ENCODE measurements around the gene RNF111. TPM values are rescaled to one million over a fixed set of nuclear protein-coding genes. Genes with fewer than 3 reads are reported as not detected.
"Not testable (repeated sequence)": the region's sequence is repeated elsewhere in the genome, so short reads cannot be mapped to it uniquely, and the experiment has no call there.

RNF111 gene
- total RNA-seq, 1 experiment from 2014 or later, result 61.0 TPM

DNA sequence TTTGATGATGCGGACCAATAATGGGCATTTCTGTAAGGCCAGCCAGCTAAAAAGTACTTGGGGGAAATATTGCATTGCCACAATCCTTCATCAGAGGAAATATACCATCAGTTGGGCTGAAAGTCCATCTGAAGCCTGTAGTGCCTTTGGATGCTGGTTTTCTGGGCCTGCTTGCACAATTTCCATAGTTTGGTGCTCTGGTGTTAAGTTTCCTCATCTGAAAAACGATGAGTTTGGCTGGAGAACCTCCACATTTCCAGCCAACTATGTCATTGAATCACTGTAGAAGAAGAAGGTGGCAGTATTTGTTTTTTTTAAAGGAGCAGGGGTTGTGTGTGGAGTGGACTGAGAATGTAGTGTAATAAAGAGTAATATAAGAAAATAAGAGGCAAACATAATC lies 127.6 kb downstream of the RNF111 start:
- no peaks in the 10 kb centered on the region for H4K20me1 ChIP-seq (ENCODE audit: insufficient read depth, low read depth, low read length)
- H2AFZ ChIP-seq (ENCODE audit: low read length), result no peak overlapping the region
- H3K4me1 ChIP-seq (ENCODE audit: low read length), result peaks cover 11% of the 10 kb centered on the region
- peaks cover 30% of the 10 kb centered on the region for H3K79me2 ChIP-seq (ENCODE audit: low read length)
- H3K27ac ChIP-seq (ENCODE audit: low read length), result no peak overlapping the region
- no peak overlapping the region for H3K4me2 ChIP-seq (ENCODE audit: low read depth, low read length, poor library complexity, severe bottlenecking)
- DNase-seq, result no peak
- H3K9me2 ChIP-seq (replicated peaks; ENCODE audit: insufficient read depth, low read length), result no peaks in the 10 kb centered on the region
- H3K36me3 ChIP-seq (ENCODE audit: insufficient read depth, low read length), result peaks cover 70% of the 10 kb centered on the region
- no peak overlapping the region for H3K9ac ChIP-seq (ENCODE audit: low read length)
- H3K4me3 ChIP-seq (ENCODE audit: low read length), result no peak overlapping the region
- H3K27me3 ChIP-seq (ENCODE audit: low read length), result no peaks in the 10 kb centered on the region
- no peaks in the 10 kb centered on the region for H3K9me3 ChIP-seq (ENCODE audit: low read length)

GRCh38 chr15:59116141-59116540 lies 128.7 kb downstream of the RNF111 start:
- Histone ChIP-seq H3K9me2 (replicated peaks; ENCODE audit: insufficient read depth, low read length) (no peaks in the 10 kb centered on the region), H3K4me2 (ENCODE audit: low read depth, low read length, poor library complexity, severe bottlenecking) (no peak overlapping the region), H2AFZ (ENCODE audit: low read length) (no peak overlapping the region), H4K20me1 (ENCODE audit: insufficient read depth, low read depth, low read length) (no peaks in the 10 kb centered on the region), H3K4me3 (ENCODE audit: low read length) (no peak overlapping the region), H3K79me2 (ENCODE audit: low read length) (peaks cover 28% of the 10 kb centered on the region), H3K27me3 (ENCODE audit: low read length) (no peaks in the 10 kb centered on the region), H3K9ac (ENCODE audit: low read length) (no peak overlapping the region), H3K9me3 (ENCODE audit: low read length) (no peaks in the 10 kb centered on the region), H3K27ac (ENCODE audit: low read length) (no peak overlapping the region), H3K4me1 (ENCODE audit: low read length) (peaks cover 11% of the 10 kb centered on the region), H3K36me3 (ENCODE audit: insufficient read depth, low read length) (peaks cover 75% of the 10 kb centered on the region)
- no peak for DNase-seq

- peaks cover 78% of the 10 kb centered on the region for H3K36me3 ChIP-seq (ENCODE audit: insufficient read depth, low read length)
- no peak overlapping the region for H3K4me2 ChIP-seq (ENCODE audit: low read depth, low read length, poor library complexity, severe bottlenecking)
- H3K27ac ChIP-seq (ENCODE audit: low read length), result no peak overlapping the region
- H3K4me3 ChIP-seq (ENCODE audit: low read length), result no peak overlapping the region
- no peaks in the 10 kb centered on the region for H4K20me1 ChIP-seq (ENCODE audit: insufficient read depth, low read depth, low read length)
- H3K9me3 ChIP-seq (ENCODE audit: low read length), result no peaks in the 10 kb centered on the region
- H3K27me3 ChIP-seq (ENCODE audit: low read length), result no peaks in the 10 kb centered on the region
- no peak overlapping the region for H3K9ac ChIP-seq (ENCODE audit: low read length)
- H3K9me2 ChIP-seq (replicated peaks; ENCODE audit: insufficient read depth, low read length), result no peaks in the 10 kb centered on the region
- no peak for DNase-seq
- H3K79me2 ChIP-seq (ENCODE audit: low read length), result peaks cover 29% of the 10 kb centered on the region
- peaks cover 11% of the 10 kb centered on the region for H3K4me1 ChIP-seq (ENCODE audit: low read length)
- H2AFZ ChIP-seq (ENCODE audit: low read length), result no peak overlapping the region
Observed at GRCh38 chr15:59116771-59117170, 129.3 kb downstream of the RNF111 start.

DNA sequence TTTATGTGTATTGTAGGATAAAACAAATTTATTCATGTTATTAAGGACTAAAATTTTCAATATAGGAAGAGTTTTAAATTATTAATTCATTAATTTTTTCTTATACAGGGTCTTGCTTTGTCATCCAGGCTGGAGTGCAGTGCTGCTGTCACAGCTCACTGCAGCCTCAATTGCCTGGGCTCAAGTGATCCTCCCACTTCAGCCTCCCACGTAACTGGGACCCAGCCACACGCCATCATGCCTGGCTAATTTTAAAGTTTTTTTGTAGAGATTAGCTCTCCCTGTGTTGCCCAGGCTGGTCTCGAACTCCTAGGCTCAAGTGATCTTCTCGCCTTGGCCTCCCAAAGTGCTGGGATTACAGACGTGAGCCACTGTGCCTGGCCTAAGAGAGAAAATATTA lies 132.2 kb downstream of the RNF111 start:
- Histone ChIP-seq H3K4me3 (ENCODE audit: low read length) (no peak overlapping the region), H4K20me1 (ENCODE audit: insufficient read depth, low read depth, low read length) (no peaks in the 10 kb centered on the region), H3K9me2 (replicated peaks; ENCODE audit: insufficient read depth, low read length) (no peaks in the 10 kb centered on the region), H3K27ac (ENCODE audit: low read length) (no peak overlapping the region), H2AFZ (ENCODE audit: low read length) (no peak overlapping the region), H3K4me2 (ENCODE audit: low read depth, low read length, poor library complexity, severe bottlenecking) (no peak overlapping the region), H3K4me1 (ENCODE audit: low read length) (peaks cover 11% of the 10 kb centered on the region), H3K9me3 (ENCODE audit: low read length) (no peaks in the 10 kb centered on the region), H3K36me3 (ENCODE audit: insufficient read depth, low read length) (peaks cover 86% of the 10 kb centered on the region), H3K27me3 (ENCODE audit: low read length) (no peaks in the 10 kb centered on the region), H3K9ac (ENCODE audit: low read length) (no peak overlapping the region), H3K79me2 (ENCODE audit: low read length) (peaks cover 36% of the 10 kb centered on the region)
- no peak for DNase-seq

DNA sequence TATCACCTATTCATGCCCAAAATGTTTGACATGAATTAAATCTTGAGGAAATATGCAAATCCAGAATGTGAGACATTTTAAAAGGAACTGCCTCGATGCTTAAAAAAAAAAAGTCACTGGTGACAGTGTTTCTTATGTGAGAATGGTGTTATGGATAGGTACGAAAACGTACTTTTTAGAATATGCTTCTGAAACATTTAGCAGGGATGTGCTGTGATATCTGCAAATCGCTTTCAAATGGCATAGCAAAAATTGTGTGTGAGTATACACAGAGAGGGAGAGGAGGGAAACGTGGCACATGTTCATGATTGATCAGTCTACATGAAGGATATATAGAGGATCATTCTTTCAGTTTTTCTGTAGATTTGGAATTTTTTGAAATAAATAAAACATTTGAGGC lies 133.5 kb downstream of the RNF111 start:
- no peaks in the 10 kb centered on the region for H3K27me3 ChIP-seq (ENCODE audit: low read length)
- H3K36me3 ChIP-seq (ENCODE audit: insufficient read depth, low read length), result peaks cover 84% of the 10 kb centered on the region

GRCh38 chr15:59124261-59124660 lies 136.8 kb downstream of the RNF111 start:
- no peaks in the 10 kb centered on the region for H4K20me1 ChIP-seq (ENCODE audit: insufficient read depth, low read depth, low read length)
- H3K4me3 ChIP-seq (ENCODE audit: low read length), result no peak overlapping the region
- DNase-seq, result no peak
- H3K4me1 ChIP-seq (ENCODE audit: low read length), result peaks cover 4% of the 10 kb centered on the region
- H3K9me3 ChIP-seq (ENCODE audit: low read length), result no peaks in the 10 kb centered on the region
- no peak overlapping the region for H2AFZ ChIP-seq (ENCODE audit: low read length)
- H3K27ac ChIP-seq (ENCODE audit: low read length), result no peak overlapping the region
- H3K27me3 ChIP-seq (ENCODE audit: low read length), result no peaks in the 10 kb centered on the region
- H3K4me2 ChIP-seq (ENCODE audit: low read depth, low read length, poor library complexity, severe bottlenecking), result no peak overlapping the region
- peaks cover 71% of the 10 kb centered on the region for H3K79me2 ChIP-seq (ENCODE audit: low read length)
- H3K9ac ChIP-seq (ENCODE audit: low read length), result no peak overlapping the region
- H3K9me2 ChIP-seq (replicated peaks; ENCODE audit: insufficient read depth, low read length), result no peaks in the 10 kb centered on the region
- peaks cover 62% of the 10 kb centered on the region for H3K36me3 ChIP-seq (ENCODE audit: insufficient read depth, low read length)

More for the DNA sequence above, 133.5 kb downstream of the RNF111 start:
- peaks cover 11% of the 10 kb centered on the region for H3K4me1 ChIP-seq (ENCODE audit: low read length)
- H3K4me3 ChIP-seq (ENCODE audit: low read length), result no peak overlapping the region
- H4K20me1 ChIP-seq (ENCODE audit: insufficient read depth, low read depth, low read length), result no peaks in the 10 kb centered on the region
- peaks cover 48% of the 10 kb centered on the region for H3K79me2 ChIP-seq (ENCODE audit: low read length)
- H3K9me2 ChIP-seq (replicated peaks; ENCODE audit: insufficient read depth, low read length), result no peaks in the 10 kb centered on the region
- no peak overlapping the region for H2AFZ ChIP-seq (ENCODE audit: low read length)
- H3K27ac ChIP-seq (ENCODE audit: low read length), result no peak overlapping the region
- no peak for DNase-seq
- H3K9me3 ChIP-seq (ENCODE audit: low read length), result no peaks in the 10 kb centered on the region
- no peak overlapping the region for H3K4me2 ChIP-seq (ENCODE audit: low read depth, low read length, poor library complexity, severe bottlenecking)
- no peak overlapping the region for H3K9ac ChIP-seq (ENCODE audit: low read length)

GRCh38 chr15:59125683-59126082 lies 138.2 kb downstream of the RNF111 start:
- peaks cover 74% of the 10 kb centered on the region for H3K79me2 ChIP-seq (ENCODE audit: low read length)
- peaks cover 59% of the 10 kb centered on the region for H3K36me3 ChIP-seq (ENCODE audit: insufficient read depth, low read length)
- not testable (repeated sequence) for H3K4me3 ChIP-seq (ENCODE audit: low read length); H4K20me1 ChIP-seq (ENCODE audit: insufficient read depth, low read depth, low read length); H3K4me2 ChIP-seq (ENCODE audit: low read depth, low read length, poor library complexity, severe bottlenecking); H3K9me2 ChIP-seq (replicated peaks; ENCODE audit: insufficient read depth, low read length); H3K9me3 ChIP-seq (ENCODE audit: low read length); H3K27ac ChIP-seq (ENCODE audit: low read length); H3K4me1 ChIP-seq (ENCODE audit: low read length); H3K27me3 ChIP-seq (ENCODE audit: low read length); H3K9ac ChIP-seq (ENCODE audit: low read length); H2AFZ ChIP-seq (ENCODE audit: low read length); DNase-seq

- H3K27ac ChIP-seq (ENCODE audit: low read length); H3K9me2 ChIP-seq (replicated peaks; ENCODE audit: insufficient read depth, low read length); H3K4me2 ChIP-seq (ENCODE audit: low read depth, low read length, poor library complexity, severe bottlenecking); H2AFZ ChIP-seq (ENCODE audit: low read length); DNase-seq; H3K9ac ChIP-seq (ENCODE audit: low read length); H3K4me1 ChIP-seq (ENCODE audit: low read length); H4K20me1 ChIP-seq (ENCODE audit: insufficient read depth, low read depth, low read length); H3K4me3 ChIP-seq (ENCODE audit: low read length); H3K9me3 ChIP-seq (ENCODE audit: low read length); H3K27me3 ChIP-seq (ENCODE audit: low read length): not testable (repeated sequence)
- H3K79me2 ChIP-seq (ENCODE audit: low read length), result peaks cover 71% of the 10 kb centered on the region
- peaks cover 51% of the 10 kb centered on the region for H3K36me3 ChIP-seq (ENCODE audit: insufficient read depth, low read length)
Observed at GRCh38 chr15:59127255-59127654, 139.8 kb downstream of the RNF111 start.

DNA sequence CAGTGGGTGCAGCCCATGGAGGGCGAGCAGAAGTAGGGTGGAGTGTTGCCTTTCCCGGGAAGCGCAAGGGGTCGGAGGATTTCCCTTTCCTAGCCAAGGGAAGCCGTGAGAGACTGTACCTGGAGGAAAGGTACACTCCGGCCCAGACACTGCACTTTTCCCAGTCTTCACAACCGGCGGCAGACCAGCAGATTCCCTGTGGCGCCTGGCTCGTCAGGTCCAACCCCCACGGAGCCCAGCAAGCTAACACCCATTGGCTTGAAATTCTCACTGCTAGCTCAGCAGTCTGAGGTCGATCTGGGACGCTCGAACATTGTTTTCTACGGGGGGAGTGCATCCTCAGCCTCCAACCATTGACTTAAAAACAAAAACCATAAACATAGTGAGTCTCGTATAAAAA lies 144.0 kb downstream of the RNF111 start:
- Histone ChIP-seq H3K9ac (ENCODE audit: low read length) (no peak overlapping the region), H3K27me3 (ENCODE audit: low read length) (no peaks in the 10 kb centered on the region), H3K9me3 (ENCODE audit: low read length) (no peaks in the 10 kb centered on the region), H3K4me3 (ENCODE audit: low read length) (no peak overlapping the region), H3K27ac (ENCODE audit: low read length) (no peak overlapping the region), H3K36me3 (ENCODE audit: insufficient read depth, low read length) (peaks cover 22% of the 10 kb centered on the region; the same call in 1 of the 2 replicates), H3K79me2 (ENCODE audit: low read length) (peaks cover 53% of the 10 kb centered on the region), H3K9me2 (replicated peaks; ENCODE audit: insufficient read depth, low read length) (no peaks in the 10 kb centered on the region), H4K20me1 (ENCODE audit: insufficient read depth, low read depth, low read length) (no peaks in the 10 kb centered on the region), H3K4me1 (ENCODE audit: low read length) (peaks cover 4% of the 10 kb centered on the region), H3K4me2 (ENCODE audit: low read depth, low read length, poor library complexity, severe bottlenecking) (no peak overlapping the region), H2AFZ (ENCODE audit: low read length) (no peak overlapping the region)
- no peak for DNase-seq
